Stimulated activated CD8-positive, alpha-beta memory T cell treated with anti-CD3 and anti-CD28 coated beads, Interleukin-4, amount 100 ng/mL, for 4 hours (primary cell): ENCODE data around the gene LRRC8D.

Source experiments
- DNase-seq, 2 donors: peaks; one replicate each; pipeline ENCODE4 v3.0.0-alpha.2; 2020; ENCODE audit warnings: low read depth in 2 of 2, low spot score in 1 of 2

LRRC8D gene

GRCh38 chr1:89894210-89895201 is 73.7 kb downstream of the LRRC8D start:
- DNase-seq, result no peak

- DNase-seq, result no peak
Observed at GRCh38 chr1:89896105-89896942, 75.5 kb downstream of the LRRC8D start.

GRCh38 chr1:89897347-89898133 is 76.7 kb downstream of the LRRC8D start:
- no peak for DNase-seq

- no peak for DNase-seq
Observed at GRCh38 chr1:89898150-89898549, 77.3 kb downstream of the LRRC8D start.

- no peak for DNase-seq
Observed at GRCh38 chr1:89898695-89899470, 78.1 kb downstream of the LRRC8D start.

GRCh38 chr1:89900323-89900722 is 79.5 kb downstream of the LRRC8D start:
- DNase-seq, result no peak

- DNase-seq, result no peak
Observed at GRCh38 chr1:89900791-89901708, 80.2 kb downstream of the LRRC8D start.

GRCh38 chr1:89901957-89902669 is 81.3 kb downstream of the LRRC8D start:
- DNase-seq, result no peak

- no peak for DNase-seq
Observed at GRCh38 chr1:89903550-89903949, 82.7 kb downstream of the LRRC8D start.

- no peak for DNase-seq
Observed at GRCh38 chr1:89904219-89904980, 83.6 kb downstream of the LRRC8D start.

- no peak for DNase-seq
Observed at GRCh38 chr1:89905395-89906058, 84.7 kb downstream of the LRRC8D start.

GRCh38 chr1:89906088-89906487 is 85.3 kb downstream of the LRRC8D start:
- DNase-seq, result no peak

GRCh38 chr1:89907727-89908212 is 86.9 kb downstream of the LRRC8D start:
- no peak for DNase-seq

GRCh38 chr1:89908273-89908671 is 87.4 kb downstream of the LRRC8D start:
- DNase-seq, result no peak

GRCh38 chr1:89908672-89909436 is 88.0 kb downstream of the LRRC8D start:
- no peak for DNase-seq

- DNase-seq, result no peak
Observed at GRCh38 chr1:89910268-89910667, 89.4 kb downstream of the LRRC8D start.
